Liver (tissue), 3 donors: Measurements from ENCODE around the gene CPLANE1.

Experiments used
- ATF3 ChIP-seq: IDR thresholded peaks from 2 replicates; pipeline ENCODE4 v1.6.1; 2016; ENCODE audit warnings: antibody characterized with exemption
- CTCF ChIP-seq: fragments of 150-350 bp; IDR thresholded peaks from 2 replicates; pipeline ENCODE4 v1.5.1; 2017; ENCODE audit warnings: improper control_type of control experiment, low read depth, low read length; ENCODE audit not compliant: missing input control
- TAF1 ChIP-seq: conservative IDR thresholded peaks from 2 replicates; pipeline ENCODE4 v1.6.1; 2016; ENCODE audit warnings: antibody characterized with exemption, mild to moderate bottlenecking
- TF ChIP-seq, protein P1 (sequence below): IDR thresholded peaks from 2 replicates; pipeline ENCODE4 v1.6.1; 2016; ENCODE audit warnings: antibody characterized with exemption
- donor health status: healthy.
- donor health status: healthy.

- TF ChIP-seq ATF3 (no peak), CTCF (no peak), TAF1 (no peak)
- TF ChIP-seq, protein P1, sequence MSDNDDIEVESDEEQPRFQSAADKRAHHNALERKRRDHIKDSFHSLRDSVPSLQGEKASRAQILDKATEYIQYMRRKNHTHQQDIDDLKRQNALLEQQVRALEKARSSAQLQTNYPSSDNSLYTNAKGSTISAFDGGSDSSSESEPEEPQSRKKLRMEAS = no peak
These were observed 50.3 kb downstream of the CPLANE1 start for GRCh38 chr5:37198842-37199241.
